Astrocyte of the cerebellum (primary cell): Measurements from ENCODE around the gene MX1.

Source experiments
- DNase-seq: peaks from one replicate; pipeline ENCODE4 v3.0.0-alpha.2; 2011; ENCODE audit warnings: low read depth
- H3K4me3 ChIP-seq: 2 replicates; pipeline ENCODE4 v1.5.1; 2011; ENCODE audit warnings: mild to moderate bottlenecking, low read depth, low read length, moderate library complexity
- in situ Hi-C: cut with HindIII; loops from 2 replicates; pipeline ENCODE4 v1.10.0; 2017; ENCODE audit warnings: low sequenced_read_pairs
- TF ChIP-seq, protein P1 (sequence below): IDR thresholded peaks from 2 replicates; pipeline ENCODE4 v1.5.1; 2012; ENCODE audit warnings: low read length, low read depth, moderate library complexity, mild to moderate bottlenecking; ENCODE audit errors: missing control alignments

MX1 gene

DNA sequence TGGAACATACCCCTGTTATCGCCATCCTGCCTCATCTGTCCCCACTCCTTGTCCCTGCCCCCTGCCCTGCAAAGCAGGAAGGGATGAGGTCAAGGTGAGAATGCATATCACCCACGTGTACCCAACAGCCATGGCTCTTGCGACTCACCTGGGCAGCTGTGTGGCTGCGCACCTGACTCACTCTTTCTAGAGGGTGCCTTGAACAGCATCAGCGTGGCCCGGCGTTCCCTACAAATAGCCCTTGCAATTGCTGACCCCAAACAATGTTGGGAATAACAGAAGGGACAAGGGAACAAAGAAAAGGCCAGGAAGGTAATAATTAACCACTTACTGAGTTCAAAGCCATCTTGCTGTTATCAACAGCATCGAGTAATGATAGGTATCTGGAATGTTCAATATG, 71.7 kb downstream of the MX1 start:
- TF ChIP-seq, protein P1, sequence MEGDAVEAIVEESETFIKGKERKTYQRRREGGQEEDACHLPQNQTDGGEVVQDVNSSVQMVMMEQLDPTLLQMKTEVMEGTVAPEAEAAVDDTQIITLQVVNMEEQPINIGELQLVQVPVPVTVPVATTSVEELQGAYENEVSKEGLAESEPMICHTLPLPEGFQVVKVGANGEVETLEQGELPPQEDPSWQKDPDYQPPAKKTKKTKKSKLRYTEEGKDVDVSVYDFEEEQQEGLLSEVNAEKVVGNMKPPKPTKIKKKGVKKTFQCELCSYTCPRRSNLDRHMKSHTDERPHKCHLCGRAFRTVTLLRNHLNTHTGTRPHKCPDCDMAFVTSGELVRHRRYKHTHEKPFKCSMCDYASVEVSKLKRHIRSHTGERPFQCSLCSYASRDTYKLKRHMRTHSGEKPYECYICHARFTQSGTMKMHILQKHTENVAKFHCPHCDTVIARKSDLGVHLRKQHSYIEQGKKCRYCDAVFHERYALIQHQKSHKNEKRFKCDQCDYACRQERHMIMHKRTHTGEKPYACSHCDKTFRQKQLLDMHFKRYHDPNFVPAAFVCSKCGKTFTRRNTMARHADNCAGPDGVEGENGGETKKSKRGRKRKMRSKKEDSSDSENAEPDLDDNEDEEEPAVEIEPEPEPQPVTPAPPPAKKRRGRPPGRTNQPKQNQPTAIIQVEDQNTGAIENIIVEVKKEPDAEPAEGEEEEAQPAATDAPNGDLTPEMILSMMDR, result no peak
- in situ Hi-C loops, result no loop called here
- no peak overlapping the region for H3K4me3 ChIP-seq
- no peak for DNase-seq

GRCh38 chr21:41499920-41500319, 73.9 kb downstream of the MX1 start:
- H3K4me3 ChIP-seq, result no peak overlapping the region
- DNase-seq, result no peak
- in situ Hi-C loops, result no loop called here
- TF ChIP-seq, protein P1, result no peak

- DNase-seq, result no peak
- TF ChIP-seq, protein P1, result no peak
- H3K4me3 ChIP-seq, result no peak overlapping the region
- in situ Hi-C loops, result no loop called here
Measured at GRCh38 chr21:41500363-41500762, 74.3 kb downstream of the MX1 start.

GRCh38 chr21:41500931-41501381, 74.9 kb downstream of the MX1 start:
- no peak overlapping the region for H3K4me3 ChIP-seq
- TF ChIP-seq, protein P1, result no peak
- in situ Hi-C loops, result no loop called here
- DNase-seq, result no peak

DNA sequence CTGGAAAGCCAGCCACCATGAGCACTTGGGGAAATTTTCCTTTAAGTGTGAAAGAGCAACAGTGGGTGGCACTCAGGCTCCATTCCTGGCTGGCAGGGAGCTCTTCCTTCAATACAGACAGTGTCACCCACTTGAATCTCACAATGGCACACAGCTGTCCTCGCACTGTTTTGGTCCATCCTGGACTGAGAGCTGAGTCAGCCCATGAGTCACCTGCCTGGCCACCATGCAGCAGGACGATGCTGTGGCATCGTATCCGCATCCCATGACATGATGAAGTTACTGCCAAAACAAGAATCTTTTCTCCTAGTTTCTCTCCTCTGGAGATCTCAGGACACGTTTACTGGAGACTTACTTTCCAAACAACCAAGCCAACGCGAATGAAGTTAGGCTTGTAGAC, 75.9 kb downstream of the MX1 start:
- in situ Hi-C loops, result no loop called here
- H3K4me3 ChIP-seq, result no peak overlapping the region
- no peak for DNase-seq
- TF ChIP-seq, protein P1, result no peak

- TF ChIP-seq, protein P1, result no peak
- DNase-seq, result no peak
- in situ Hi-C loops, result no loop called here
- H3K4me3 ChIP-seq, result no peak overlapping the region
Measured at GRCh38 chr21:41503331-41503730, 77.3 kb downstream of the MX1 start.

DNA sequence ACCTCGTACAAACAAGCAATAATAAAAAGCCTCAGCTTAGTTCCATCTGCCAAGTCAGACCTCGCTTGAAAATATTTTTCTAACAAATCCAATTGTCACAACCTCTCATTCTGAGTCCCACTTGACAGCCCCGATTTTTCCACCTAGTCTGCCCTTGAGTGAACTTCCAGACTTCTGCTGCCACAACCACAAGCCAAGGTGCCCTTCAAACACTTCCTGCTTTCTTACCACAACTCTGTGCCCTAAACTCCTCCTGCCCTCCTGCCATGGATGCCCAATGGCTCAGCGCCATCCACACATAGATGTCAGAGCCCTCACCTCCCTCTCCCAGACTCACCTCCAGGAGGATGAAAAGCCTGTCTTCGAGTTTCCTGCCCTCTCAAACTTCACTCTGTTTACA, 78.0 kb downstream of the MX1 start:
- no peak for DNase-seq

More for the DNA sequence above, 78.0 kb downstream of the MX1 start:
- TF ChIP-seq, protein P1, result no peak
- H3K4me3 ChIP-seq, result no peak overlapping the region
- in situ Hi-C loops, result no loop called here
